DMS 273 (cell line): ENCODE results near the gene GRM7.

Source experiments
- DNase-seq: peaks from one replicate; lab custom pipeline; 2025; ENCODE audit not compliant: unreplicated experiment; lab: John Stamatoyannopoulos, UW

Gene GRM7

DNA sequence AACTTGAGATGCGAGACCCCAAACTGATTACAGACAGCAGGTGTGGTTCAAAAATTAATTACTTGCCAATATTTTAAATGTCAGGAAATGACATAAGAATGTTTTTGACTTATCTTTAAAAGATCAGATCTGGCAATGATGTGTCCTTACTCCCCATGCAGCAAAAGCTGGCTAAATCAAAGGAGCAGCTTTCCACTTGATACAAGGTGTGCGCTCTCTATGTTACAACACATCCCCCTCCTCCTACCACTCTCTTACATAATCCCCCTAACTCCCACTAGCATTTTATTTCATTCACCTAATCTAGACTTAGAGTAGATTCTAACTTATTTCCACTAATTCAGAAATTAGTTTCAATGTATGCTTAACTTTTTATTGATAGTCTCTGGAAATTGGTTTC lies 609.0 kb downstream of the GRM7 start:
- DNase-seq = no peak

DNA sequence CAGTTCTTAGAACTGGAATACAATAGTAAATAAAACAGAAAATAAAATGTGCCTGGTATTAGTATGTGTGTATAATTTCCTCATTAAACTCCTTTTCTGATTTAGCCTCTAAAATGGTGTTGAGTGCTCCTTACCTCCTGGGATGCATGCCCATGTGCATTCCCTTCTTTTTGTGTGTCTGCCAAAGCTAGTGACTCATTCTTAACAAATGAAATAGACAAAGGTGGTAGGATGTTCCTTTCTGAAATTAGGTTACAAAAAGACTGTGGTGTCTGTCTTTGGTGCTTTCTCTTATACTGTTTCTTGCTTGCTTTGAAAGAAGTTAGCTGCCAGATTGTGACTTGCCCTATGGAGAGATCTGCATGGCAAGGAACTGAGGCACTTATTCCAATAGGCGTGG lies 623.7 kb downstream of the GRM7 start:
- no peak for DNase-seq

DNA sequence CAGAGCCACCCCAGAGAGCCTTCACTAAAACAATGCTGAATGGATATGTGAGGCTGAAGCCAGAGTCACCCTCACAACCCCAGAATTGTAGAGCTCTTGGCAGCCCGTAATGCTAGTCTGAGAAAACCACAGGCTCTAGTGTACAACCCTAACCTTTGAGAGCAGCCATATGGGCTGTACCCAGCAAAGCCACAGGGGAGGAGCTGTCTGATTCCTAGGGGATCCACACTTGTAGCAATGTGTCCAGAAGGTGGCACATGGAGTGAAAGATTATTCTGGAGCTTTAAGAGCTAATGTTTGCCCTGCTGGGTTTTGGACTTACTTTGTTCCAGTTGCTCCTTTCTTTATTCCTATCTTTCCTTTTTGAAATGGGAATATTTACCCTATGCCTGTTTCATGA lies 626.8 kb downstream of the GRM7 start:
- DNase-seq = no peak

DNA sequence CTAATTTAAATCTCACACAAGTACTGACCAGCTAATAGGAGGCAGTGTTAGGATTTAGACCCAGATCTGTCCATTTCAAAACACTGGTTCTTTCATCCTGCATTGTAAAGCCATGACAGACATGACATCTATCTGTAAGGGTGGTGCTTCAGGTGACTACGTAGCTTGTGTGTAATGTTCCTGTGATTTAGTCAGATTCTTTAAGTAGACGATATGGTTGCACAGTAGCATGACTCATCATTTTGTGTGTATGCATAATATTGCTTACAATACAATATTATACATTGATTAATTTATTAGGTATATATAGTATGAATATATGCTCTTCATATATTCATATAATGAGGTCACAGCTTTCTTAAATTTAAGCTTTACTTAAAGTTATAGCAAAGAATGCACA lies 628.5 kb downstream of the GRM7 start:
- no peak for DNase-seq

DNA sequence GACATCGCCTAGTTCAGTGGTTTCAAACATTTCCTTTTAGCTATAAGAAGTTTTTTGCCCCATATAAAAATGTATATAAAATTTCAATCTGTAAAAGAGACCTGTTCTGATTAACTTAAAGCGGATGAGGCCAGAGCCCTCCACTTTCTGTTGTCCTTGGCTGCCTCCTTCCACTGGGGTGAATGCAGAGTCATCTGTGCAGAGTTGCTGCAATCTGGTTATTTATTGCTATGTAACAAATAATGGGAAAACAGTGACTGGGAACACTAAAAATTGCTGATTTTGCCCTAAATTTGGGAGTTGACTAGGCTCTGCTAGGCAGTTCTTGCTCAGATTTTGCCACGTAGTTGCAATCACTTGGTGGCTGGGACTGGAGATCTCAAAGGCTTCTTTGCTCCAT lies 637.8 kb downstream of the GRM7 start:
- no peak for DNase-seq

DNA sequence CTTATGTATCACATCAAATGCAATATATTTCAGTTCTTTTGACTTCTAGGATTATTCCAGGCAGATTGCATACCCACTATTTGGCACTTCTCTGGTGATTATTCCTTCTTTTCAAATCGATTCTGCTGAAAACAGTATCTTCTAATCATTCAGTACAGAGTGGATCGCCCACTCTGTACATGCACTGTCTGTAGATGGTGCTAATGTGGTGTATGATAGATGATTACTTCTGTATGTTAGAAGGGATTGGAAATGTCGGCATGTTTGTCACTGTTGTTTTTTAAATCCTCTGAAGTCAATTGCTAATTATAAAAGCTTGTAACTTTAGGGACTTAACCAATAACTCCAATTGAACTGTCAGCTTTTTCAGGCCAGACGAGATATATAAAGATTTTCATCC lies 642.5 kb downstream of the GRM7 start:
- DNase-seq = no peak

DNA sequence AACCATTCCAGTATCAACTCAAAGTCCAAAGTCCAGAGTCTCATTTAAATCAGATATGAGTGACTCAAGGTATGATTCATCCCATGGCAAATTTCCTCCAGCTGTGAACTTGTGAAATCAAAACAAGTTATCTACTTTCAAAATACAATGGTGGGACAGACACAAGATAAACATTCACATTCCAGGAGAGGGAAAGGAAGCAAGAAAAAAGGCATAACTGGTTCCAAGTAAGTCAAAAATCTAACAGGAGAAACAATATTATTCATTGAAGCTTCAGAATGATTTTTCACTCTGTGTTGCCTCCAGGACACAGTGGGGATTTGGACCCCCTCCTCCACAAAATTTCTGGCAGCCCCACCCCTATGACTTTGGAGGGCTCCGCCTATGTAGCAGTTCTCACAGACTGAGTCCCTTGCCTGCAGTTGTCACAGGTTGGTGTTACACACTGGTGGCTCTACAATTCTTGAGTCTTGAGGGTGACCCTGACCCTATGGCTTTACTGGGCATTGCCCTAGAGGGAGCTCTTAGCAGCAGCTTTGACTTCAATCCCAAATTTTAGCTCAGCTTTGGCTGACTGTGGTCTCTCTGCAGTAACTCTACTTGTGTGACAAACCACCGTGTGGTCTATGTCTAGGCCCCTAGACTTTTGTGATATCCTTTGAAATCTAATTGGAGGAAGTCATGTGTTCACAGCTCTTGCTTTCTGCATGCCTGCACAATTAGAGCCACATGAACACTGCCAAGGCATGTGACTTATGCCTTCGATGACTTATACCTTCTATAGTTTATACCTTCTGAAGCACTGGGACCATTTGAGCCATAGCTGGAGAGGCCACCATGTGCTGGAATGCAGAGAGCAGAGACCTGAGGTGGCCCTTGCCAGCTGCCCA lies 644.2 kb downstream of the GRM7 start:
- no peak for DNase-seq

DNA sequence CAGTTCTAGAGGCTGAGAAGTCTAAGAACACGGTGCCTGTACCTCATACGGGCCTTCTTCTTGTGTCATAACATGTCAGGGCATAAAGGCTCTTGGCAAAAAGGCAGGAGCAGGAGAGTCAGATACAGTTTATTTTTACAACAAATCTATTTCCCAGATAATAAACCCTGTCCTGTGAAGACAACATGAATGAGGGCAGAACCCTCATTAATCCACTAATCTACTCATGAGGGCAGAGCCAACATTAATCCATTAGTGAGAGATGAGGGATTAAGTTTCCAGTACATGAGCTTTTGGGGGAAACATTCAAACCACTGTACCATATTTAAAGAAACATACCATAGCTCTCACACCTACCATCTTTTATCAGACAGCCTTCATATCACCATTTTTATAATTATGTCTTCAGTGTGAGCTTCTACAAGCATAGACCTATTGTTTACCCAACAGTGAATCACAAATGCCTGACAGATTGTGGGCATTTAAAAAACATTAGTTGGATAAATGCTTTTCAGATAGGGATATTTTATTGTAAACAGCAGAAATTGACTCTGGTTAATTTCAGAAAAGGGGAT lies 645.8 kb downstream of the GRM7 start:
- DNase-seq = no peak

DNA sequence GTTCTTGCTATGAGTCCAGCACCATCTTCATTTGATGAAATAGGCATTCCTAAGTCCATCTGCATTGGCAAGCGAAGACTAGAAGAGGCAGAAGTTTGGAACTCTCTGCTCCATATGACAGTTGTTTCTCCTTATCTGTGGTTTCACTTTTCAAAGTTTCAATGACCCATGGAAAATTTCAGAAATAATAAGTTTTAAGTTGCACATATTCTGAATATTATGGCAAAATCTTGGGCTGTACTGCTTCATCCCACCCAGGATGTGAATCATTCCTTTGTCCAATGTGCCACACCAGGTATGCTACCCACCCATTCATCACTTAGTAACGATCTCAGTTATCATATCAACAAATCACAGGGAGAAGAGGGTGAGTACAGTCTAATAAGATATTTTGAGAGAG lies 647.9 kb downstream of the GRM7 start:
- no peak for DNase-seq

DNA sequence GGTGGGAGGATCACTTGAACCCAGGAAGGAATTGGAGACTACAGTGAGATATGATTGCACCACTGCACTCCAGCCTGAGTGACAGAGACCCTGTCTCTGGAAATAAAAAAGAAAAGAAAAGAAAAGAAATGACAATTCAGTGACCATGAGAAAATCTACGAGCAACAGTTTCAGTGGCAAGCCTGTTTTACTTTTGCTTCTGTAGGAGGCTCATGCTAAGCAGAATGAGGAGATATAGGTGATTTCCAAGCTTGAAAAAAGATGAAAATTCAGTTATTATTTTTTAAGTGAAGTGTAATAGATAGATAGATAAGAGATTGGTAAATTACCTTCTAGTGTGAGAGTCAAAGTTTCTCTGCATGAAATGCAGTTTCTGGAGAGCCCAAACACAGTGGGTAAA lies 651.1 kb downstream of the GRM7 start:
- DNase-seq = no peak

DNA sequence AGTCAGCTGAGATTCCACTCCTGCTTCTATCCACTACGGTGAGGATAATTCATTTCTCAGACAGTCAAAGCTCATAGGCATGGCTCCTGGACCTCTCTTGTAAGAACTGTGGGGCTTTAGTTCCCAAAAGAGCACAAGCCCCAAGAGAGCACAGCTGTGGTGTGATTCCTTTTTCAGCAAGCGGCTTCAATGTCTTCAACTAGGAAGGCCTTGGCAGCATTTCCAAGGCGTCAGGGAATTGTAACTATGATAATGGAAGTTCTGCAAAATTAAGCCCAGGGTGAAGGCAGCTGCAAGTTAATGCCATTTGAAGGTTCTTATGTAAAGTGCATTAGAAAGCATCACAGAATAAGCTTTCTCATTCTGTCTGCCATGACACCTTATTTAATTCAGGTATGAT lies 657.1 kb downstream of the GRM7 start:
- no peak for DNase-seq

DNA sequence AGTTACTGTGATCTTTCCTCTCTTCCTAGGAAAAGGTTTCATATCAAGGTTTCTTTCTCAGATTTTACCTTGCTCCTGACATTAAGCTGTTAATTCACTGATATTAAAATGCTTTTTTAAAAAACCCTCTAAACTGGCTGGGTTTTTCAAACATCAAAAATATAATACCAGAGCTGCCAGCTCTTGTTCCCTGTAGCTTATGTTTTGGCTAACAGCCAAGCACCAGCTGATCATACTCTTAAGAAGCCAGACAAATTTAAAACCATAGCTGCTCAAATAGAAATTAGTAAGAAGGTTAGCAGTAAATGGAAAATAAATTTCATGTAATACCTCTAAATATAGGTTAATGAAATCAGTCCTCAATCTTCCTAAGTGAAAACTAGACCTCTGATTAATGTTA lies 657.5 kb downstream of the GRM7 start:
- DNase-seq = no peak

DNA sequence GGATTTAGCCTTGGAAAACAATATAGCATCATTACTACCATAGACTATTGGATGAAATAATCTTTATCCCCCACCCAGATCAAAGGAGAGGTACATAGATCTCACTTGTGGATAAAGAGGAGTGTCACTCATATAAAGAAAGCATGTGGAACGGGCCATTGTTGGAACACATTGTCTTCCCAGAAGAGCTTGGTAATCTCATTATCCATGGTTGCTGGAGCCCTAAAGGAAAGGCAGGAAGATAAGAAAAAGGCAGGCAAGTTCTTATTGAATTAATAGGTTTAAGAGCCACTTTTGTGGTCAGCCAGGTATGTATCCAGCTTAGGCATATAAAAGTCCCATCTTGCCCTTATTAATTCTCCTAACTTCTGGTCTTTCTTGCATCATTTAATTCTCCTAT lies 659.1 kb downstream of the GRM7 start:
- no peak for DNase-seq

DNA sequence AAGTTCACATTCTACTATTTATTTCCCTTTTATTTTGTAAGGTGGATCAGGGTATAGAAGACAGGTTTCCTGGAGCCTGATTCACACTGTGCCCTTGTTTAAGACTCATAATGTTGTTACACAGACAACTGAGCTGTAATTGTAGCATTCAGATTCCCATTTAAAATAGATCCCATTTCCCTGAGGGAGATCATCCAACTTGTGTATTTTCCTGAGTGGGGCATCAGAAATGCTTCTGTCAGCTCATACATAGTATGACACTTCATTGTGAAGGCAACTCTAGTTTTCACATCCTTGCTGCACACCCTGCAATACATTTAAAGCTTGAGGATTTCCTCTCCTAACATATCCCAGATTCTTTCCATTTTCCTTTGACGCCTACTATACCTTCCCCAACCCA lies 659.7 kb downstream of the GRM7 start:
- DNase-seq = no peak

DNA sequence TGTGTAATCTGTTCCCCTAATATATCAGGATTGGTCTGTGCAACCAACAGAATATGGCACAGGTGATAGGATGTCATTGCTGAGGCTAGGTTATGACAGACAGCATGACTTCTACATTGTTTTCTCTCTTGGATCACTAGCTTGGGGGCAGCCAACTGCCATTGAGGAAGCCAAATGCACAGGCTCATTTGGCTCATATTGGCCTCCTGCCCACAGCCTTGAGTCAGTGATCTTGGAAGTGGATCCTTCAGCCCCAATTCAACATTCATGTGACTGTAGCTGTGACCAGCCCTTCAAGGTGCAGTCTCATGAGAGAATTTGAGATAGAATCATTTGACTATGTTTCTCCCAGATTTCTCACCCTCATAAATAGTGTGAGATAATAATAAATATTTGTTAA lies 675.6 kb downstream of the GRM7 start:
- no peak for DNase-seq

DNA sequence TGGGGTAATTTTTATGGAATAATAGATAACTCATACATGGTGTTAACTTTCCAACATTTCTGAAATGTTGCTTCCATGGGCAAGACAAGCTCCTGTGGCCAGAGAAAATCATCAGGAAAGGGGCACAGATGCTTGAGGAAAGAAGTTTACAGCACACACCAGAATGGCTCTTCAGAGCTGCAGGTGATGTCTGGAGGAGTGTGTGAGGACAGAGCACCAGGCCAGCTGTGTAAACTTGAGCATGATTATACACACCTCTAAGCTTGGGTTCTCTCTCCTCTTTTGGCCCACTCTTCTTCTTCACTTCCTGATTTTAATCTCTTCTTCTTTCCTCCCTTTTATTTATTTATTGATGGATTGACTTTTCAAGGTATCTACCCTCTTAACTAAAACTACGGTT lies 676.0 kb downstream of the GRM7 start:
- no peak for DNase-seq

DNA sequence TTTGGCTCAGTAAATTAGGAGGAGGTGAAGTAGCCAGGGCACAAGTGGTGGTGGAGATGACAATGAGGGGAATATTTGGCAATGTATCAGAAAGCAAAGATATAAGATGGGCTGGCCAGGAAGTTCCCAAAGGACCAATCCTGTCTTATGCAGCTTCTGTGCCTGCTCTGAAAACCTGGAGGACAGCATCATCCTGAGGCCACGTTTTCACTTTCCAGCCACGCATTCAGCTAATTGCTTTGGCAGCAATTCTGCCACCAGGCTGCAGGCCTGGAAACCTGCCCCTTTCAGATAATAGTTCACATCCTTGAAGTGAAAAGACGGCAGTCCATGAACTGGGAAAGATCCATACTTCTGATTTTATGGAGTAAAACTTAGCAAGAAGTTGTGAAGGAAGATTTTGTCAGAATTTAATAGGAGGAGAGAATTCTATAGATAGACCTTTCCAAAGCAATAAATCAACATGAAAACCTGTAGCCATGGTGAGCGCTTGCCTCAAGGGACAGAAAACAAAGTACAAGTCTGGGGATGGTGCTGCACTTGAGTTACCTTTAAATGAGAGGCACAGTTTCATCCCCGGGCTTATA lies 682.5 kb downstream of the GRM7 start:
- DNase-seq = no peak

DNA sequence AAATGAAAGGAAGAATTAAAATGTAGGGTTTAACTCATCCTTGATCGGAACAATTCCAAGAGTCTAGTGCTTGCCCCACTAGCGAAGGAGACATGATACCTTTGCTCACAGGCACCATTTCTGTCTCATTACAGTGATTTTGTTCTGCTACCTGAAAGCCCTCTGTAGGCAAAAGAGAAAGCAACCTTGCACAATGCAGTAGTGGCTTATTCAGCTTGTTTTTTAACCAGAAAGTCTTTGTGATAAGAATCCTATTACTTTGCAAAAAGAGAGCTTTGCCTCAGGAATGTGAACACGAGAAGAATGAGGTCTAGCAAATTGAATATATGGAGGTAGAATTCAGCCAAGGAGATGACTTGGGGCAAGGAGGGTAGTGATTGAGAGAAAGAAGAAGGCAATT lies 684.4 kb downstream of the GRM7 start:
- DNase-seq = no peak

DNA sequence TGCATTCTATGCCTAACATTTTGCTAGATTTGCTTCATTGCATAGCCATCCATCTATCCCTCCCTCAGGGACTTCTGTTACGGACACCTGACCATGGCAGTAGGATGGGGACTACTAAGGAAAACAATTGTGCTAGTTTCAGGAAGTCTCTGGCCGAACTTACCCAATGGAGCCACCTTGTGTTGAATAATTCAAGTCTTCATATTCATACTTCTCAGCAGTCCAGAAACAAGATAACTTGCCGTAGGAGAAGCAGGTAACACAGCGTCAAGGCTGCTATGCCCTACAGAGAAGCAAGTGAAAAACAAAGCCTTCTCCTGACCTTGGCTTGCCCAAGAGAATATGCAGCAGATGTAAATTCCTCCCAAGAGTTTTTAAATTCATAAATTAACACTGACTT lies 685.3 kb downstream of the GRM7 start:
- no peak for DNase-seq

DNA sequence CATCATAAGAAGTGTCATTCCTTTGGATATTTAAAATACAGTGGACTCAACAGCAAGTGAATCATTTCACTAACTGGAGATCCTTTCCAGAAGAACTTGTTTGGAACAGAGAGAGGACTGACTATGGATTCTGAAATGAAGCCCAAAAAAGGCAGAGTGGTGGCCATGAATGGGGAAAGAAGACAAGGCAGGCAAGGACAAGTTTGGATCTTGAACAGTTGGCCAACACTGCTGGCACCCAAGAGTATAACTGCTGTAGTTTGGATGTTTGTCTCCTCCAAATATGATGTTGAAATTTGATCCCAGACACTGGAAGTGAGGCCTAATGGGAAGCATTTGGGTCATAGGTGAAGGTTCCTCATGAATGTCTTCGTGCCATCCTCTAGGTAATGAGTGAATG lies 686.9 kb downstream of the GRM7 start:
- no peak for DNase-seq

DNA sequence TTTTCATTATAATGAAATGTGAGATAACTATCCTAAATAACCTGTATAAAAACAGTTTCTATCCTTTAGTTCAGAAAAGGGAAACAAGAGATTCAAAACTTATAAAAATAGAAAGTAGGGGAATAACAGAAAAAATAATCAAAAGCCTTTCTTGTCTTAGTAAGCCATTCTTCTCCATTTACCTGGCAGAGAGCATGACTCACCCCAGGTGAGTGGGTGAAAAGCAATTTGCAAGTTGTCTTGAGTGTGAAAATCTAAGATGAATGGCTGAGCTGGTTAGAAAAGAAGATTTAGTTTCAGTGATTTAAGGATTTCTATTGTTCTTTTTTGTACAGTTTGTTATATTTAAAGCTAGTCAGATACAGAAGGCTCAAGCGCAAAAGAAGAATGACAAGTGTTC lies 702.0 kb downstream of the GRM7 start:
- no peak for DNase-seq

DNA sequence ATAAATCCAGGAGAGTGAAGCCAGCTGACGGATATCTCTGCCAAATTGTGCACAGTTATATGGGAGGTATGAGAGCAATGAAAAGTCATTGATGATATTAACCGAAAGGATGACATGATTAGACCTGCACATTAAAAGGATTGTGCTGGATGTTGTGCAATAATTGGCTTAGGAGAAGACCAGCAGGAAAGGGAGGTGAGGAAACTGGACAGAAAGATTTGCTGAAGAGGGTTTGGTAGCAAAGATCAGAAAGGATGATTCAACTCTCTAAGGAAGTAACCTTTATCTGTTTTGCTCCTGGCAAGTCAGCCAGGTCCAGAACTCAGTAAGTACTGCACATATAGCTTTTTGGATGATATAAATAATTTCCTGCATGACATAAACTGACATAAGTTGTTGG lies 704.7 kb downstream of the GRM7 start:
- DNase-seq = no peak

DNA sequence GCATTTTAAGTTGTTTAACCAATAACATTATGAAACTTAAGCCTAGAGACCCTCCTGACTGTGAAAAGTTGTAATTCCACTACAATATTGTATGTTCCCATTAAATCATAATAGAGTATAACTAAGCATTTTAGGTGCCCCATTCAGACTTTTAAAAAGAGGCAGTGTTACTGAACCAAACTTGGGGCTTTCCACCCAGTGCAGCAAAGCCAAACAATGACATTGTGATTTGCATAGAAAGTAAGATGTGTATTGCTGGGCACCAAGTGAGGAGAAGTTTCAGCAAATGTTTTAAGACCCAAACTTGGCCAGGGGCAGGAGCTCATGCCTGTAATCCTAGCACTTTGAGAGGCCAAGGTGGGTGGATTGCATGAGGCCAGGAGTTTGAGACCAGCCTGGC lies 706.2 kb downstream of the GRM7 start:
- DNase-seq = no peak
